H9 (cell line): ENCODE results near the gene TMEM184B. TPM values are rescaled to one million over a fixed set of nuclear protein-coding genes. Genes with fewer than 3 reads are reported as not detected.

Experiments used
- DNase-seq: peaks from one replicate; pipeline ENCODE4 v3.0.0-alpha.2; 2017
- H2AFZ ChIP-seq: one replicate; pipeline ENCODE4 v1.6.1; 2013; ENCODE audit warnings: mild to moderate bottlenecking, low read length, control low read depth, moderate library complexity
- H2AK5ac ChIP-seq: 2 replicates; pipeline ENCODE4 v1.6.1; 2013; ENCODE audit warnings: low read length, control low read depth, mixed read lengths; ENCODE audit not compliant: insufficient read length
- H2BK120ac ChIP-seq: one replicate; pipeline ENCODE4 v1.6.1; 2013; ENCODE audit warnings: low read depth, mild to moderate bottlenecking, low read length, control low read depth, inconsistent platforms; ENCODE audit not compliant: poor library complexity, severe bottlenecking
- H2BK12ac ChIP-seq: 2 replicates; pipeline ENCODE4 v1.6.1; 2013; ENCODE audit warnings: low read length, control low read depth, mixed read lengths, low read depth; ENCODE audit not compliant: insufficient read length
- H2BK15ac ChIP-seq: 2 replicates; pipeline ENCODE4 v1.6.1; 2013; ENCODE audit warnings: low read depth, low read length, control low read depth
- H2BK20ac ChIP-seq: one replicate; pipeline ENCODE4 v1.6.1; 2013; ENCODE audit warnings: low read depth, mild to moderate bottlenecking, low read length, control low read depth, inconsistent platforms; ENCODE audit not compliant: poor library complexity, severe bottlenecking
- H2BK5ac ChIP-seq: 2 replicates; pipeline ENCODE4 v1.6.1; 2013; ENCODE audit warnings: low read length, control low read depth, mixed read lengths; ENCODE audit not compliant: insufficient read length
- H3K14ac ChIP-seq: 2 replicates; pipeline ENCODE4 v1.6.1; 2013; ENCODE audit warnings: low read length, control low read depth; ENCODE audit not compliant: insufficient read depth
- H3K18ac ChIP-seq: 2 replicates; pipeline ENCODE4 v1.6.1; 2013; ENCODE audit warnings: low read depth, mild to moderate bottlenecking, mixed read lengths, low read length, control low read depth; ENCODE audit not compliant: insufficient read length
- H3K23ac ChIP-seq: 2 replicates; pipeline ENCODE4 v1.6.1; 2013; ENCODE audit warnings: low read length, control low read depth, mixed read lengths, low read depth; ENCODE audit not compliant: insufficient read length
- H3K23me2 ChIP-seq: 2 replicates; pipeline ENCODE4 v1.6.1; 2013; ENCODE audit warnings: low read depth, mild to moderate bottlenecking, mixed read lengths, low read length, control low read depth; ENCODE audit not compliant: insufficient read length, poor library complexity, severe bottlenecking
- H3K27ac ChIP-seq: 2 replicates; pipeline ENCODE4 v1.5.1; 2013; ENCODE audit warnings: low read length, control low read depth, mixed read lengths, low read depth; ENCODE audit not compliant: insufficient read length
- H3K27me3 ChIP-seq: 2 replicates; pipeline ENCODE4 v1.6.1; 2013; ENCODE audit warnings: low read length, control low read depth, inconsistent platforms; ENCODE audit not compliant: insufficient read depth
- H3K4ac ChIP-seq: 2 replicates; pipeline ENCODE4 v1.6.1; 2013; ENCODE audit warnings: low read depth, mild to moderate bottlenecking, control low read depth, inconsistent platforms, low read length, moderate library complexity
- H3K4me1 ChIP-seq: 2 replicates; pipeline ENCODE4 v1.6.1; 2013; ENCODE audit warnings: low read length, control low read depth, inconsistent platforms; ENCODE audit not compliant: insufficient read depth
- H3K4me2 ChIP-seq: 2 replicates; pipeline ENCODE4 v1.6.1; 2013; ENCODE audit warnings: low read length, control low read depth, mixed read lengths; ENCODE audit not compliant: insufficient read length, insufficient read depth
- H3K56ac ChIP-seq: 2 replicates; pipeline ENCODE4 v1.6.1; 2013; ENCODE audit warnings: low read depth, mild to moderate bottlenecking, mixed read lengths, low read length, control low read depth; ENCODE audit not compliant: insufficient read length
- H3K79me1 ChIP-seq: 2 replicates; pipeline ENCODE4 v1.6.1; 2013; ENCODE audit warnings: low read depth, mild to moderate bottlenecking, moderate library complexity, low read length, control low read depth, inconsistent platforms; ENCODE audit not compliant: insufficient read depth, poor library complexity, severe bottlenecking
- H3K79me2 ChIP-seq: 2 replicates; pipeline ENCODE4 v1.6.1; 2013; ENCODE audit warnings: low read length, control low read depth, inconsistent platforms; ENCODE audit not compliant: insufficient read depth
- H3K9ac ChIP-seq: 2 replicates; pipeline ENCODE4 v1.6.1; 2013; ENCODE audit warnings: low read length, control low read depth, mixed read lengths; ENCODE audit not compliant: insufficient read length; ENCODE audit errors: extremely low read depth
- H3K9me3 ChIP-seq: one replicate; pipeline ENCODE4 v1.6.1; 2013; ENCODE audit warnings: low read depth, low read length, inconsistent platforms; ENCODE audit not compliant: control insufficient read depth
- H3T11ph ChIP-seq: one replicate; pipeline ENCODE4 v1.6.1; 2013; ENCODE audit warnings: mild to moderate bottlenecking, low read length, control low read depth, inconsistent platforms
- H4K20me1 ChIP-seq: one replicate; pipeline ENCODE4 v1.6.1; 2013; ENCODE audit not compliant: control insufficient read depth, insufficient read length, insufficient read depth
- H4K5ac ChIP-seq: 2 replicates; pipeline ENCODE4 v1.6.1; 2013; ENCODE audit warnings: low read depth, mild to moderate bottlenecking, mixed read lengths, low read length, control low read depth; ENCODE audit not compliant: insufficient read length
- H4K8ac ChIP-seq: replicated peaks from 2 replicates; pipeline ENCODE4 v1.6.1; 2013; ENCODE audit warnings: low read length, control low read depth, mixed read lengths, low read depth; ENCODE audit not compliant: insufficient read length
- H4K91ac ChIP-seq: 2 replicates; pipeline ENCODE4 v1.6.1; 2013; ENCODE audit warnings: low read depth, mild to moderate bottlenecking, moderate library complexity, mixed read lengths, low read length, control low read depth; ENCODE audit not compliant: insufficient read length
- H3K27ac Mint-ChIP-seq, 3 experiments: 2 replicates in 2 of 3; 3 replicates in 1 of 3; pipeline ENCODE4 v1.8.0; 2020 to 2021; ENCODE audit warnings: mixed read lengths in 3 of 3, mild to moderate bottlenecking in 1 of 3, moderate library complexity in 1 of 3
- H3K27me3 Mint-ChIP-seq: 2 replicates; pipeline ENCODE4 v1.8.0; 2021; ENCODE audit warnings: low read depth, mild to moderate bottlenecking, moderate library complexity, mixed read lengths
- H3K36me3 Mint-ChIP-seq, 3 experiments: 2 replicates in 2 of 3; 3 replicates in 1 of 3; pipeline ENCODE4 v1.8.0; 2020 to 2021; ENCODE audit warnings: low read depth in 3 of 3, mixed read lengths in 3 of 3; ENCODE audit not compliant: insufficient read depth in 1 of 3
- H3K4me1 Mint-ChIP-seq, 2 experiments: 2 replicates each; pipeline ENCODE4 v1.8.0; 2020; ENCODE audit warnings: mixed read lengths in 2 of 2
- H3K4me3 Mint-ChIP-seq, 2 experiments: 2 replicates in 1 of 2; 3 replicates in 1 of 2; pipeline ENCODE4 v1.8.0; 2020 to 2021; ENCODE audit warnings: mild to moderate bottlenecking in 2 of 2, mixed read lengths in 2 of 2, moderate library complexity in 1 of 2
- H3K9me3 Mint-ChIP-seq, 2 experiments: 2 replicates in 1 of 2; 3 replicates in 1 of 2; pipeline ENCODE4 v1.8.0; 2020; ENCODE audit warnings: mild to moderate bottlenecking in 2 of 2, mixed read lengths in 2 of 2, moderate library complexity in 1 of 2
- CTCF ChIP-seq: fragments of 200-600 bp; sonication (generic); conservative IDR thresholded peaks from 3 replicates; pipeline ENCODE4 v1.8.0; 2021; ENCODE audit warnings: antibody characterized with exemption, mild to moderate bottlenecking
- WGBS: extraction: QIAGEN DNeasy Blood & Tissue Kit; methylation state at CpG from one replicate; pipeline ENCODE4 v1.1.7; 2013; ENCODE audit warnings: missing lambda C conversion rate, low lambda C conversion rate, mixed read lengths; ENCODE audit not compliant: insufficient read length; ENCODE audit errors: extremely low coverage; 5-methylcytosine and 5-hydroxymethylcytosine counted together
- total RNA-seq: library from RNA; stranded (reverse); gene quantifications from 2 replicates; pipeline ENCODE4 v1.2.1, GENCODE V29; 2021

Gene TMEM184B
- total RNA-seq, 1 experiment from 2014 or later: 58.5 TPM

- Histone ChIP-seq H3K23me2 (no peaks in the 10 kb centered on the region), H3K4me1 (no peaks in the 10 kb centered on the region; the same call in 1 of the 2 replicates), H3K27me3 (no peaks in the 10 kb centered on the region), H3K27ac (no peak overlapping the region), H3K79me2 (no peaks in the 10 kb centered on the region), H3K18ac (no peak overlapping the region), H3K79me1 (no peaks in the 10 kb centered on the region), H4K5ac (no peak overlapping the region), H3K56ac (no peak overlapping the region), H2BK15ac (no peak overlapping the region), H2AK5ac (no peak overlapping the region), H3K9me3 (no peaks in the 10 kb centered on the region), H4K20me1 (no peaks in the 10 kb centered on the region), H3K9ac (no peak overlapping the region), H2BK5ac (no peak overlapping the region), H3K4me2 (no peak overlapping the region), H3K23ac (no peak overlapping the region), H3K4ac (no peak overlapping the region), H3T11ph (no peak overlapping the region), H2BK12ac (no peak overlapping the region), H4K8ac (no peak overlapping the region), H3K14ac (no peak overlapping the region), H2BK120ac (no peak overlapping the region), H4K91ac (no peak overlapping the region), H2AFZ (no peak overlapping the region), H2BK20ac (no peak overlapping the region)
- Mint-ChIP-seq H3K4me1 (peaks cover 4 to 15% of the 10 kb centered on the region in 2 experiments), H3K4me3 (no peak overlapping the region), H3K27me3 (peaks cover 3% of the 10 kb centered on the region; the same call in 1 of the 2 replicates), H3K36me3 (peaks cover 3 to 10% (median 10%) of the 10 kb centered on the region in 3 experiments; a peak in 6 of 7 replicates), H3K27ac (peak overlapping the region in 1 of 3 experiments; percentile 7; a peak in 3 of 7 replicates), H3K9me3 (no peaks in the 10 kb centered on the region)
- TF ChIP-seq CTCF: no peak
- no CpG with 5 or more reads among the region's 16 CpGs for WGBS
- no peak for DNase-seq
Measured at GRCh38 chr22:38171927-38172831, 100.6 kb downstream of the TMEM184B start.
